Measurements from ENCODE around the gene HSD11B1L.
A peak's percentile ranks its signal among the peaks of the same experiment; 100 is the strongest.

The HSD11B1L gene

DNA sequence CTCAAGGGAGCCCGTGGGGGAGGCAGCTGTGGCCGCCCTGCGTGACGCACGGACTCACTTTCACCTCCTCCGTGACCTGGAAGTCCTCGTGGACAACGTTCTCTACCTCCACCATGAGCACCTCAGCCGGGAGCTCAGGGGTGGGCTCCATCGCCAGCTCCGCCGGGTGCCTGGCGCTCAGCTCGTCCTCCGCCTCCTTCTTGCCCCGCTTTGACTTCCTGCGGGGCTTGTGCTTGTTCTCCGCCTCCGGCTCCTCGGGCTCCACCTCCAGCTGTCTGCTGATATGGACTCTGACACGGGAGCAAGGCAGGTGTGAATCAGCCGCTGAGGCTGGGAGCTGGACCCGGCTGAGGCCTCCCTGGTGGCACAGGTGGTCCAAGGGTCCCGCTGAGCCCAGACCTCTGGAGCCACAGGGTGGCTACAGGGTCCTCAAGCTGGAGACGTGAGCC is 30.9 kb downstream of the HSD11B1L start:
- peaks cover 6% of the 10 kb centered on the region; the same call in 1 of the 2 replicates for H4K20me1 ChIP-seq (ENCODE audit: low read depth, low read length)
- no peak for TF ChIP-seq EZH2phosphoT487 (conservative IDR thresholded peaks at IDR 0.05; ENCODE audit: low read length)
- peaks cover 27% of the 10 kb centered on the region for H3K79me2 ChIP-seq (ENCODE audit: insufficient read depth, low read length)

GRCh38 chr19:5713228-5713627 is 32.4 kb downstream of the HSD11B1L start:
- H3K9me3 ChIP-seq (ENCODE audit: insufficient read depth, low read length): no peaks in the 10 kb centered on the region
- no peaks in the 10 kb centered on the region for H3K27me3 ChIP-seq (ENCODE audit: low read length)
- TF ChIP-seq EZH2phosphoT487 (conservative IDR thresholded peaks at IDR 0.05; ENCODE audit: low read length) (no peak), CTCF (IDR thresholded peaks at IDR 0.05; ENCODE audit: insufficient read depth, low read length, poor library complexity, severe bottlenecking) (no peak)
- H3K36me3 ChIP-seq (ENCODE audit: low read length): peaks cover 6% of the 10 kb centered on the region; the same call in 1 of the 2 replicates
- H3K9ac ChIP-seq (ENCODE audit: low read length): no peak overlapping the region
- no peaks in the 10 kb centered on the region for H3F3A ChIP-seq (ENCODE audit: insufficient read depth)
- no peak overlapping the region for H3K4me2 ChIP-seq (ENCODE audit: low read depth, low read length, poor library complexity, severe bottlenecking)
- no peak overlapping the region for H3K27ac ChIP-seq (ENCODE audit: low read depth, low read length)
- H3K4me3 ChIP-seq (ENCODE audit: insufficient read depth, low read length, poor library complexity, severe bottlenecking): no peak overlapping the region
- no peaks in the 10 kb centered on the region for H3K9me2 ChIP-seq (replicated peaks; ENCODE audit: insufficient read depth, low read length)
- H3K79me2 ChIP-seq (ENCODE audit: insufficient read depth, low read length): peaks cover 42% of the 10 kb centered on the region
- no peak overlapping the region for H2AFZ ChIP-seq (ENCODE audit: low read depth, low read length, severe bottlenecking)
- H4K20me1 ChIP-seq (ENCODE audit: low read depth, low read length): peaks cover 12% of the 10 kb centered on the region

More for the DNA sequence above, 30.9 kb downstream of the HSD11B1L start:
- H3K9me2 ChIP-seq (replicated peaks; ENCODE audit: insufficient read depth, low read length): no peaks in the 10 kb centered on the region
- no peaks in the 10 kb centered on the region for H3F3A ChIP-seq (ENCODE audit: insufficient read depth)
- no peak overlapping the region for H3K4me3 ChIP-seq (ENCODE audit: insufficient read depth, low read length, poor library complexity, severe bottlenecking)
- no peak overlapping the region for H3K27ac ChIP-seq (ENCODE audit: low read depth, low read length)
- H3K27me3 ChIP-seq (ENCODE audit: low read length): no peaks in the 10 kb centered on the region
- no peaks in the 10 kb centered on the region for H3K36me3 ChIP-seq (ENCODE audit: low read length)
- H3K9me3 ChIP-seq (ENCODE audit: insufficient read depth, low read length): no peaks in the 10 kb centered on the region
- H2AFZ ChIP-seq (ENCODE audit: low read depth, low read length, severe bottlenecking): no peak overlapping the region
- no peak overlapping the region for H3K4me2 ChIP-seq (ENCODE audit: low read depth, low read length, poor library complexity, severe bottlenecking)
- H3K9ac ChIP-seq (ENCODE audit: low read length): no peak overlapping the region

GRCh38 chr19:5714816-5715215 is 34.0 kb downstream of the HSD11B1L start:
- Histone ChIP-seq H3K4me2 (ENCODE audit: low read depth, low read length, poor library complexity, severe bottlenecking) (no peak overlapping the region), H3K27ac (ENCODE audit: low read depth, low read length) (no peak overlapping the region), H3F3A (ENCODE audit: insufficient read depth) (no peaks in the 10 kb centered on the region), H3K36me3 (ENCODE audit: low read length) (peaks cover 6% of the 10 kb centered on the region; the same call in 1 of the 2 replicates), H3K9me3 (ENCODE audit: insufficient read depth, low read length) (no peaks in the 10 kb centered on the region), H3K79me2 (ENCODE audit: insufficient read depth, low read length) (peaks cover 58% of the 10 kb centered on the region), H3K9ac (ENCODE audit: low read length) (no peak overlapping the region), H4K20me1 (ENCODE audit: low read depth, low read length) (peaks cover 12% of the 10 kb centered on the region), H3K27me3 (ENCODE audit: low read length) (no peaks in the 10 kb centered on the region), H3K4me3 (ENCODE audit: insufficient read depth, low read length, poor library complexity, severe bottlenecking) (no peak overlapping the region), H3K9me2 (replicated peaks; ENCODE audit: insufficient read depth, low read length) (no peaks in the 10 kb centered on the region), H2AFZ (ENCODE audit: low read depth, low read length, severe bottlenecking) (no peak overlapping the region)
- no peak for TF ChIP-seq CTCF (IDR thresholded peaks at IDR 0.05; ENCODE audit: insufficient read depth, low read length, poor library complexity, severe bottlenecking)
- no peak for TF ChIP-seq EZH2phosphoT487 (conservative IDR thresholded peaks at IDR 0.05; ENCODE audit: low read length)

GRCh38 chr19:5717215-5717935 is 36.5 kb downstream of the HSD11B1L start:
- Histone ChIP-seq H3K9me3 (ENCODE audit: insufficient read depth, low read length) (no peaks in the 10 kb centered on the region), H3K27me3 (ENCODE audit: low read length) (no peaks in the 10 kb centered on the region), H3K9ac (ENCODE audit: low read length) (peak overlapping the region; percentile 87), H3K36me3 (ENCODE audit: low read length) (peaks cover 6% of the 10 kb centered on the region; the same call in 1 of the 2 replicates), H3F3A (ENCODE audit: insufficient read depth) (no peaks in the 10 kb centered on the region), H4K20me1 (ENCODE audit: low read depth, low read length) (peaks cover 12% of the 10 kb centered on the region), H2AFZ (ENCODE audit: low read depth, low read length, severe bottlenecking) (no peak overlapping the region), H3K27ac (ENCODE audit: low read depth, low read length) (no peak overlapping the region), H3K4me3 (ENCODE audit: insufficient read depth, low read length, poor library complexity, severe bottlenecking) (no peak overlapping the region), H3K79me2 (ENCODE audit: insufficient read depth, low read length) (peaks cover 59% of the 10 kb centered on the region), H3K9me2 (replicated peaks; ENCODE audit: insufficient read depth, low read length) (no peaks in the 10 kb centered on the region), H3K4me2 (ENCODE audit: low read depth, low read length, poor library complexity, severe bottlenecking) (peak overlapping the region; percentile 85)
- TF ChIP-seq EZH2phosphoT487 (conservative IDR thresholded peaks at IDR 0.05; ENCODE audit: low read length) (no peak), CTCF (IDR thresholded peaks at IDR 0.05; ENCODE audit: insufficient read depth, low read length, poor library complexity, severe bottlenecking) (no peak)
